H1 (cell line): ENCODE data around the gene EML1. TPM values are rescaled to one million over a fixed set of nuclear protein-coding genes. Genes with fewer than 3 reads are reported as not detected.

Experiments
- CTCF ChIA-PET: fragments of 300-600 bp; sonication (Branson Sonifier 250); formaldehyde crosslinking; loops from one replicate; lab custom pipeline; 2021; ENCODE audit not compliant: partially characterized antibody; lab: Charles Lee
- POLR2A ChIA-PET: fragments of 300-600 bp; sonication (Branson Sonifier 250); formaldehyde crosslinking; loops from one replicate; lab custom pipeline; 2021; ENCODE audit warnings: inconsistent platforms; ENCODE audit not compliant: partially characterized antibody; lab: Charles Lee
- DNase-seq, 2 experiments: peaks; one replicate each; pipeline versions ENCODE4 v3.0.0 to v3.0.0-alpha.2; 2010 to 2022; ENCODE audit warnings: low spot score in 2 of 2, low read depth in 1 of 2, mixed read lengths in 1 of 2
- FAIRE-seq: peaks from 2 replicates; lab custom pipeline; 2011; peaks lifted over from hg19 to GRCh38; lab: Jason Lieb, UNC
- H2AFZ ChIP-seq: 2 replicates; pipeline ENCODE4 v1.8.1; 2012; ENCODE audit warnings: low read length, inconsistent platforms
- H2AK5ac ChIP-seq: 2 replicates; pipeline ENCODE4 v1.6.1; 2013; ENCODE audit warnings: low read depth, low read length
- H2BK120ac ChIP-seq: replicated peaks from 2 replicates; pipeline ENCODE3; 2013; ENCODE audit warnings: low read depth, low read length, inconsistent platforms
- H2BK12ac ChIP-seq: 2 replicates; pipeline ENCODE4 v1.6.1; 2013; ENCODE audit warnings: low read depth, low read length
- H2BK15ac ChIP-seq: 2 replicates; pipeline ENCODE4 v1.6.1; 2013; ENCODE audit warnings: low read length
- H2BK20ac ChIP-seq: 2 replicates; pipeline ENCODE4 v1.6.1; 2013; ENCODE audit warnings: low read length
- H2BK5ac ChIP-seq: 2 replicates; pipeline ENCODE4 v1.6.1; 2013; ENCODE audit warnings: low read depth, low read length
- H3K14ac ChIP-seq: 2 replicates; pipeline ENCODE4 v1.6.1; 2013; ENCODE audit warnings: inconsistent platforms; ENCODE audit not compliant: insufficient read length
- H3K18ac ChIP-seq: 2 replicates; pipeline ENCODE4 v1.6.1; 2013; ENCODE audit warnings: low read length; ENCODE audit errors: extremely low read depth
- H3K23ac ChIP-seq: 2 replicates; pipeline ENCODE4 v1.6.1; 2013; ENCODE audit warnings: inconsistent platforms; ENCODE audit not compliant: insufficient read length
- H3K23me2 ChIP-seq: 2 replicates; pipeline ENCODE4 v1.6.1; 2013; ENCODE audit warnings: low read depth, low read length
- H3K27ac ChIP-seq: 2 replicates; pipeline ENCODE4 v1.6.1; 2011; ENCODE audit warnings: low read depth, low read length, inconsistent platforms
- H3K27me3 ChIP-seq, 4 experiments: replicated peaks in 1 of 4; 1 replicate in 1 of 4; 2 replicates in 3 of 4; pipeline versions ENCODE4 v1.6.1 to v1.8.1; 2011 to 2013; ENCODE audit warnings: low read length in 3 of 4, mild to moderate bottlenecking in 3 of 4, inconsistent platforms in 2 of 4, mixed read lengths in 2 of 4, moderate library complexity in 1 of 4; ENCODE audit not compliant: control insufficient read depth in 3 of 4, insufficient read depth in 3 of 4; ENCODE audit errors: extremely low read depth in 1 of 4
- H3K36me3 ChIP-seq, 4 experiments: 2 replicates each; pipeline versions ENCODE4 v1.6.1 to v1.8.1; 2011 to 2013; ENCODE audit warnings: mild to moderate bottlenecking in 4 of 4, low read length in 3 of 4, moderate library complexity in 2 of 4, control low read depth in 1 of 4, inconsistent platforms in 1 of 4; ENCODE audit not compliant: insufficient read depth in 4 of 4, control insufficient read depth in 2 of 4
- H3K4ac ChIP-seq: replicated peaks from 2 replicates; pipeline ENCODE3; 2013; ENCODE audit warnings: low read length, low read depth, mixed read lengths, inconsistent platforms; ENCODE audit not compliant: insufficient read length
- H3K4me1 ChIP-seq, 4 experiments: replicated peaks in 1 of 4; 1 replicate in 1 of 4; 2 replicates in 3 of 4; pipeline versions ENCODE4 v1.6.1 to v1.8.1; 2011 to 2013; ENCODE audit warnings: low read length in 3 of 4, inconsistent platforms in 2 of 4, mixed read lengths in 1 of 4; ENCODE audit not compliant: insufficient read depth in 4 of 4, control insufficient read depth in 3 of 4
- H3K4me2 ChIP-seq, 2 experiments: 2 replicates each; pipeline versions ENCODE4 v1.6.1 to v1.8.1; 2011 to 2013; ENCODE audit warnings: low read depth in 2 of 2, low read length in 2 of 2, control low read depth in 1 of 2, inconsistent platforms in 1 of 2, mild to moderate bottlenecking in 1 of 2; ENCODE audit not compliant: insufficient read depth in 1 of 2
- H3K4me3 ChIP-seq, 4 experiments: fragments of 200-600, 300-600 bp in 1 of 4; sonication (generic), shearing (Covaris generic), sonication (Bioruptor Twin) in 1 of 4; 2 replicates each; pipeline versions ENCODE4 v1.5.1 to v1.8.1; 2011 to 2016; ENCODE audit warnings: low read length in 4 of 4, low read depth in 3 of 4, control low read depth in 2 of 4, inconsistent platforms in 2 of 4, mild to moderate bottlenecking in 2 of 4, mixed read lengths in 1 of 4, moderate library complexity in 1 of 4; ENCODE audit not compliant: insufficient read depth in 2 of 4; ENCODE audit errors: extremely low read depth in 1 of 4
- H3K56ac ChIP-seq: replicated peaks from 2 replicates; pipeline ENCODE3; 2013; ENCODE audit warnings: low read depth, mild to moderate bottlenecking, mixed read lengths, low read length, inconsistent platforms; ENCODE audit not compliant: insufficient read length
- H3K79me1 ChIP-seq: 2 replicates; pipeline ENCODE4 v1.6.1; 2013; ENCODE audit warnings: low read depth, low read length, control low read depth
- H3K79me2 ChIP-seq, 2 experiments: 2 replicates each; pipeline versions ENCODE4 v1.6.1 to v1.8.1; 2012 to 2013; ENCODE audit warnings: low read length in 2 of 2, mild to moderate bottlenecking in 2 of 2, inconsistent platforms in 1 of 2; ENCODE audit not compliant: insufficient read depth in 2 of 2, control insufficient read depth in 1 of 2
- H3K9ac ChIP-seq, 4 experiments: replicated peaks in 1 of 4; 1 replicate in 1 of 4; 2 replicates in 3 of 4; pipeline versions ENCODE4 v1.6.1 to v1.8.1; 2011 to 2013; ENCODE audit warnings: low read depth in 3 of 4, low read length in 3 of 4, control low read depth in 2 of 4, mild to moderate bottlenecking in 2 of 4, moderate library complexity in 2 of 4, inconsistent platforms in 1 of 4; ENCODE audit errors: extremely low read depth in 1 of 4
- H3K9me3 ChIP-seq, 2 experiments: 2 replicates each; pipeline versions ENCODE4 v1.6.1 to v1.8.1; 2012 to 2013; ENCODE audit warnings: mild to moderate bottlenecking in 2 of 2, moderate library complexity in 2 of 2, control low read depth in 1 of 2, inconsistent platforms in 1 of 2, low read depth in 1 of 2, low read length in 1 of 2, mixed read lengths in 1 of 2; ENCODE audit not compliant: insufficient read depth in 2 of 2
- H4K20me1 ChIP-seq, 2 experiments: replicated peaks in 1 of 2; 2 replicates each; pipeline versions ENCODE3 to v1.8.1; 2011 to 2013; ENCODE audit warnings: inconsistent platforms in 2 of 2, low read length in 2 of 2, mild to moderate bottlenecking in 1 of 2; ENCODE audit not compliant: insufficient read depth in 2 of 2, control insufficient read depth in 1 of 2
- H4K5ac ChIP-seq: 2 replicates; pipeline ENCODE4 v1.6.1; 2013; ENCODE audit warnings: low read length, low read depth, mixed read lengths, inconsistent platforms; ENCODE audit not compliant: insufficient read length
- H4K8ac ChIP-seq: 2 replicates; pipeline ENCODE4 v1.8.0; 2013; ENCODE audit warnings: mild to moderate bottlenecking, moderate library complexity, low read length, inconsistent platforms; ENCODE audit not compliant: insufficient read depth; ENCODE audit errors: extremely low read depth
- H4K91ac ChIP-seq: replicated peaks from 2 replicates; pipeline ENCODE3; 2013; ENCODE audit warnings: low read length, mixed read lengths, inconsistent platforms; ENCODE audit not compliant: insufficient read length
- CREB1 ChIP-seq: IDR thresholded peaks from 2 replicates; pipeline ENCODE4 v1.6.1; 2012; ENCODE audit warnings: inconsistent platforms
- EGR1 ChIP-seq: IDR thresholded peaks from 2 replicates; pipeline ENCODE4 v1.6.1; 2011; ENCODE audit warnings: low read depth, low read length, borderline replicate concordance
- EZH2 ChIP-seq: fragments of 200-600 bp; sonication (generic); IDR thresholded peaks from 2 replicates; pipeline ENCODE4 v1.7.1; 2012; ENCODE audit warnings: low read depth, mild to moderate bottlenecking, moderate library complexity, low read length, inconsistent platforms; ENCODE audit not compliant: severe bottlenecking
- GTF2F1 ChIP-seq: IDR thresholded peaks from 2 replicates; pipeline ENCODE4 v1.6.1; 2012; ENCODE audit warnings: low read depth, low read length, improper control_type of control experiment, borderline replicate concordance
- KDM4A ChIP-seq: IDR thresholded peaks from one replicate; pipeline ENCODE4 v1.7.1; 2012; ENCODE audit warnings: low read depth, mild to moderate bottlenecking, moderate library complexity, low read length, inconsistent platforms; ENCODE audit not compliant: severe bottlenecking
- NANOG ChIP-seq: IDR thresholded peaks from 2 replicates; pipeline ENCODE4 v1.6.1; 2011; ENCODE audit warnings: low read length, low read depth, mild to moderate bottlenecking, inconsistent platforms; ENCODE audit not compliant: insufficient read depth, poor library complexity, severe bottlenecking
- PHF8 ChIP-seq: fragments of 200-600 bp; sonication (generic); conservative IDR thresholded peaks from 2 replicates; pipeline ENCODE4 v1.7.1; 2012; ENCODE audit warnings: low read depth, mild to moderate bottlenecking, inconsistent platforms, low read length, moderate library complexity
- POLR2A ChIP-seq, 2 experiments: IDR thresholded peaks; 1 replicate in 1 of 2; 2 replicates in 1 of 2; pipeline ENCODE4 v1.6.1; 2011; ENCODE audit warnings: low read depth in 2 of 2, low read length in 2 of 2, mild to moderate bottlenecking in 2 of 2; ENCODE audit errors: control extremely low read depth in 1 of 2
- RNF2 ChIP-seq: fragments of 200-900, 300-1000 bp; sonication (generic); IDR thresholded peaks from 2 replicates; pipeline ENCODE4 v1.7.1; 2016; ENCODE audit warnings: borderline replicate concordance, low read depth, mild to moderate bottlenecking, antibody characterized with exemption, low read length; ENCODE audit not compliant: poor library complexity, severe bottlenecking; ENCODE audit errors: missing control alignments
- SIRT6 ChIP-seq: IDR thresholded peaks from one replicate; pipeline ENCODE4 v1.7.1; 2012; ENCODE audit warnings: low read length, inconsistent platforms
- SP1 ChIP-seq: IDR thresholded peaks from 2 replicates; pipeline ENCODE4 v1.6.1; 2011; ENCODE audit warnings: low read depth, low read length
- TAF1 ChIP-seq: IDR thresholded peaks from 2 replicates; pipeline ENCODE4 v1.6.1; 2011; ENCODE audit warnings: mild to moderate bottlenecking, low read depth, low read length
- TBP ChIP-seq: IDR thresholded peaks from 2 replicates; pipeline ENCODE4 v1.6.1; 2011; ENCODE audit warnings: low read depth, low read length, improper control_type of control experiment
- WGBS, 2 experiments: shearing (Covaris generic) in 1 of 2; methylation state at CpG; one replicate each; pipeline versions ENCODE4 v1.1.6 to v1.1.7; 2013 to 2015; ENCODE audit warnings: low lambda C conversion rate in 2 of 2, mixed read lengths in 2 of 2, inconsistent platforms in 1 of 2, low coverage in 1 of 2, missing lambda C conversion rate in 1 of 2; ENCODE audit not compliant: insufficient replicate concordance in 2 of 2, insufficient coverage in 1 of 2, insufficient read length in 1 of 2; ENCODE audit errors: extremely low coverage in 1 of 2, missing lambda C conversion rate in 1 of 2; 5-methylcytosine and 5-hydroxymethylcytosine counted together
- polyA plus RNA-seq, 7 experiments: library from polyadenylated mRNA; depleted of rRNA in 3 of 7; stranded (reverse) in 5 of 7; unstranded in 2 of 7; fragments of >200 nt in 5 of 7; fragments of 200-250 nt in 2 of 7; gene quantifications; 1 replicate in 5 of 7; 2 replicates in 1 of 7; 4 replicates in 1 of 7; pipeline versions ENCODE4 v1.2.1 to v1.2.3, GENCODE V29; 2011 to 2013; ENCODE audit warnings: missing spikeins in 2 of 7, mixed read lengths in 2 of 7
- total RNA-seq: library from RNA; stranded (reverse); fragmentation: NEBNext Ultra II Directional; extraction: Animal tissue kit (Norgen Biotek cat#: 25700); gene quantifications from 2 replicates; pipeline ENCODE4 v1.2.1, GENCODE V29; 2021

Gene EML1
- total and polyA plus RNA-seq, 2 of the 8 experiments (the other 6 are each of a cell fraction or from before 2014, with no cell fraction given): 11.1 to 24.7 TPM

- Histone ChIP-seq H3K79me2 (peaks cover 0 to 7% of the 10 kb centered on the region in 2 experiments; a peak in 1 of 4 replicates), H3K14ac (no peak overlapping the region), H4K5ac (no peak overlapping the region), H3K79me1 (no peaks in the 10 kb centered on the region), H3K4me3 (no peak overlapping the region), H3K56ac (no peak overlapping the region), H3K27ac (no peak overlapping the region), H4K8ac (no peak overlapping the region), H3K18ac (no peak overlapping the region), H3K27me3 (no peaks in the 10 kb centered on the region), H2BK20ac (no peak overlapping the region; the same call in 1 of the 2 replicates), H4K91ac (no peak overlapping the region), H3K23me2 (no peaks in the 10 kb centered on the region), H2AK5ac (peak overlapping the region; percentile 0; the same call in 1 of the 2 replicates), H2AFZ (no peak overlapping the region), H4K20me1 (peaks cover 0 to 1% of the 10 kb centered on the region in 2 experiments), H3K9ac (no peak overlapping the region), H2BK15ac (no peak overlapping the region), H2BK5ac (no peak overlapping the region), H3K9me3 (peaks cover 0 to 1% of the 10 kb centered on the region in 2 experiments; a peak in 1 of 4 replicates), H3K23ac (no peak overlapping the region), H2BK120ac (no peak overlapping the region), H3K4me1 (peaks cover 2 to 15% (median 8%) of the 10 kb centered on the region in 4 experiments; a peak in 6 of 7 replicates), H3K36me3 (no peaks in the 10 kb centered on the region), H3K4me2 (no peak overlapping the region), H3K4ac (no peak overlapping the region), H2BK12ac (peak overlapping the region; percentile 65)
- ChIA-PET CTCF (interaction anchor here (0.8 to 4.6 kb wide), 10 partner anchors 11 to 155 kb away, joined by 3 to 25 read pairs (median 4); no protein-coding TSS in a partner anchor), POLR2A (interaction anchor here (1.0 to 1.3 kb wide), 2 partner anchors 8 to 10 kb away, joined by 3 read pairs; no protein-coding TSS in a partner anchor)
- FAIRE-seq: peak; percentile 28
- WGBS, 2 experiments: 63% methylated on average over 9 of the region's 9 CpGs; no CpG with 5 or more reads in 1 of the 2 experiments
- DNase-seq: no peak
- TF ChIP-seq PHF8: no peak
- TF ChIP-seq SIRT6: no peak
- TF ChIP-seq GTF2F1: no peak
- no peak for TF ChIP-seq RNF2
- no peak for TF ChIP-seq SP1
- TF ChIP-seq TAF1: no peak
- TF ChIP-seq POLR2A (IDR thresholded peaks at IDR 0.05; ENCODE audit: control extremely low read depth in 1 of 2, low read depth in 2 of 2, low read length in 2 of 2): no peak
- TF ChIP-seq CREB1: no peak
- no peak for TF ChIP-seq NANOG
- no peak for TF ChIP-seq TBP
- no peak for TF ChIP-seq EGR1
- no peak for TF ChIP-seq EZH2
- TF ChIP-seq KDM4A: no peak
Measured at GRCh38 chr14:99841436-99842071, 48.3 kb downstream of the EML1 start.
